Measurements from ENCODE around the gene IL1RAP. TPM values are rescaled to one million over a fixed set of nuclear protein-coding genes. Genes with fewer than 3 reads are reported as not detected.
"Not testable (repeated sequence)": the region's sequence is repeated elsewhere in the genome, so short reads cannot be mapped to it uniquely, and the experiment has no call there.

The IL1RAP gene
- 10 to 100 TPM in 1 of 4 donors, 1 to 10 TPM in 1, under 1 TPM in 2; 0.45 to 11.2 (median 1.1) TPM for polyA plus RNA-seq
- long read RNA-seq, donor 1 = 0 reads
- long read RNA-seq, donor 2, full-length matches to known transcripts = 2 of 2 reads
- long read RNA-seq, donor 2, partial matches to known transcripts = 0 of 2 reads
- long read RNA-seq, donor 2, other reads (novel, unspliced or antisense) = 0 of 2 reads
- long read RNA-seq, donor 3, partial matches to known transcripts = 0 of 1 reads
- long read RNA-seq, donor 3, other reads (novel, unspliced or antisense) = 0 of 1 reads
- long read RNA-seq, donor 4 = 0 reads
- long read RNA-seq, donor 5 = 0 reads
- long read RNA-seq, donor 6, full-length matches to known transcripts = 3 of 3 reads
- long read RNA-seq, donor 6, partial matches to known transcripts = 0 of 3 reads
- long read RNA-seq, donor 6, other reads (novel, unspliced or antisense) = 0 of 3 reads
- long read RNA-seq, donor 7 = 0 reads
- long read RNA-seq, donor 8 = 0 reads
- long read RNA-seq, donor 9, full-length matches to known transcripts = 1 of 1 reads
- long read RNA-seq, donor 9, partial matches to known transcripts = 0 of 1 reads
- long read RNA-seq, donor 9, other reads (novel, unspliced or antisense) = 0 of 1 reads
- long read RNA-seq, donor 10, full-length matches to known transcripts = 2 of 2 reads
- long read RNA-seq, donor 10, partial matches to known transcripts = 0 of 2 reads
- long read RNA-seq, donor 10, other reads (novel, unspliced or antisense) = 0 of 2 reads

- Histone ChIP-seq H3K4me1 (ENCODE audit: control insufficient read depth in 3 of 3, insufficient read depth in 2 of 3, low read depth in 1 of 3, low read length in 2 of 3) (peaks cover 0 to 11% (median 0%) of the 10 kb centered on the region in 3 donors), H3K4me3 (ENCODE audit: low read depth in 1 of 3, low read length in 3 of 3) (peak within 1 kb of the TSS; percentile 34 to 94 (median 67)), H3K36me3 (ENCODE audit: control insufficient read depth in 3 of 3, insufficient read depth in 2 of 3, low read depth in 1 of 3, low read length in 3 of 3) (no peaks in the 10 kb centered on the region), H3K27ac (ENCODE audit: low read depth in 1 of 3, low read length in 2 of 3) (peak within 1 kb of the TSS in 2 of 3 donors; percentile 58 to 83), H3K27me3 (ENCODE audit: control insufficient read depth in 3 of 3, insufficient read depth in 3 of 3, low read length in 3 of 3) (no peaks in the 10 kb centered on the region), H3K9me3 (ENCODE audit: control insufficient read depth in 2 of 2, insufficient read depth in 1 of 2, low read depth in 1 of 2, low read length in 1 of 2) (no peaks in the 10 kb centered on the region)
- FAIRE-seq (no peak), DNase-seq (peak; percentile 91 to 95)
- WGBS, 3 donors = 0 to 1% (median 0%) methylated on average over 67 to 76 of the region's 76 CpGs
These were observed at the start of gene IL1RAP for GRCh38 chr3:190513409-190514370. Gene IL1RAP (plus strand): TSS chr3:190514085. CDS start chr3:190564290, 50,205 bp downstream.

- H3K4me1 ChIP-seq (ENCODE audit: control insufficient read depth in 3 of 3, insufficient read depth in 2 of 3, low read depth in 1 of 3, low read length in 2 of 3) = no peaks in the 10 kb centered on the region
- no peak for FAIRE-seq
- H3K4me3 ChIP-seq (ENCODE audit: low read depth in 1 of 3, low read length in 3 of 3) = no peak overlapping the region
- no peaks in the 10 kb centered on the region for H3K27me3 ChIP-seq (ENCODE audit: control insufficient read depth in 3 of 3, insufficient read depth in 3 of 3, low read length in 3 of 3)
- H3K36me3 ChIP-seq (ENCODE audit: control insufficient read depth in 3 of 3, insufficient read depth in 2 of 3, low read depth in 1 of 3, low read length in 3 of 3) = no peaks in the 10 kb centered on the region
- DNase-seq = no peak
- peaks cover 0 to 5% of the 10 kb centered on the region in 2 donors for H3K9me3 ChIP-seq (ENCODE audit: control insufficient read depth in 2 of 2, insufficient read depth in 1 of 2, low read depth in 1 of 2, low read length in 1 of 2)
- no peak overlapping the region for H3K27ac ChIP-seq (ENCODE audit: low read depth in 1 of 3, low read length in 2 of 3)
These were observed 46.0 kb upstream of the IL1RAP start for GRCh38 chr3:190467922-190468321.

GRCh38 chr3:190473261-190473660, 40.6 kb upstream of the IL1RAP start:
- DNase-seq = not testable (repeated sequence)

GRCh38 chr3:190481779-190482178, 32.1 kb upstream of the IL1RAP start:
- no peaks in the 10 kb centered on the region for H3K36me3 ChIP-seq (ENCODE audit: control insufficient read depth in 3 of 3, insufficient read depth in 2 of 3, low read depth in 1 of 3, low read length in 3 of 3)
- H3K27ac ChIP-seq (ENCODE audit: low read depth in 1 of 3, low read length in 2 of 3) = no peak overlapping the region
- WGBS, 3 donors = 86 to 90% (median 88%) methylated on average over 2 of the region's 2 CpGs
- no peak for FAIRE-seq
- H3K27me3 ChIP-seq (ENCODE audit: control insufficient read depth in 3 of 3, insufficient read depth in 3 of 3, low read length in 3 of 3) = no peaks in the 10 kb centered on the region
- no peaks in the 10 kb centered on the region for H3K9me3 ChIP-seq (ENCODE audit: control insufficient read depth in 2 of 2, insufficient read depth in 1 of 2, low read depth in 1 of 2, low read length in 1 of 2)
- DNase-seq = no peak
- H3K4me3 ChIP-seq (ENCODE audit: low read depth in 1 of 3, low read length in 3 of 3) = no peak overlapping the region
- no peaks in the 10 kb centered on the region for H3K4me1 ChIP-seq (ENCODE audit: control insufficient read depth in 3 of 3, insufficient read depth in 2 of 3, low read depth in 1 of 3, low read length in 2 of 3)

More at GRCh38 chr3:190473261-190473660, 40.6 kb upstream of the IL1RAP start:
- H3K4me1 ChIP-seq (ENCODE audit: control insufficient read depth in 3 of 3, insufficient read depth in 2 of 3, low read depth in 1 of 3, low read length in 2 of 3); H3K27ac ChIP-seq (ENCODE audit: low read depth in 1 of 3, low read length in 2 of 3); H3K27me3 ChIP-seq (ENCODE audit: control insufficient read depth in 3 of 3, insufficient read depth in 3 of 3, low read length in 3 of 3); H3K9me3 ChIP-seq (ENCODE audit: control insufficient read depth in 2 of 2, insufficient read depth in 1 of 2, low read depth in 1 of 2, low read length in 1 of 2); H3K36me3 ChIP-seq (ENCODE audit: control insufficient read depth in 3 of 3, insufficient read depth in 2 of 3, low read depth in 1 of 3, low read length in 3 of 3); FAIRE-seq; H3K4me3 ChIP-seq (ENCODE audit: low read depth in 1 of 3, low read length in 3 of 3): not testable (repeated sequence)
- 97 to 99% (median 97%) methylated on average over 13 to 25 of the region's 25 CpGs for WGBS, 3 donors

GRCh38 chr3:190485830-190486532, 27.9 kb upstream of the IL1RAP start:
- H3K4me1 ChIP-seq (ENCODE audit: control insufficient read depth in 3 of 3, insufficient read depth in 2 of 3, low read depth in 1 of 3, low read length in 2 of 3) = no peaks in the 10 kb centered on the region
- H3K4me3 ChIP-seq (ENCODE audit: low read depth in 1 of 3, low read length in 3 of 3) = no peak overlapping the region
- H3K9me3 ChIP-seq (ENCODE audit: control insufficient read depth in 2 of 2, insufficient read depth in 1 of 2, low read depth in 1 of 2, low read length in 1 of 2) = no peaks in the 10 kb centered on the region
- H3K27me3 ChIP-seq (ENCODE audit: control insufficient read depth in 3 of 3, insufficient read depth in 3 of 3, low read length in 3 of 3) = peaks cover 0 to 2% (median 0%) of the 10 kb centered on the region in 3 donors
- 20 to 24% (median 21%) methylated on average over 6 of the region's 6 CpGs for WGBS, 3 donors
- DNase-seq = no peak
- no peak overlapping the region for H3K27ac ChIP-seq (ENCODE audit: low read depth in 1 of 3, low read length in 2 of 3)
- FAIRE-seq = no peak
- no peaks in the 10 kb centered on the region for H3K36me3 ChIP-seq (ENCODE audit: control insufficient read depth in 3 of 3, insufficient read depth in 2 of 3, low read depth in 1 of 3, low read length in 3 of 3)

- H3K4me1 ChIP-seq (ENCODE audit: control insufficient read depth in 3 of 3, insufficient read depth in 2 of 3, low read depth in 1 of 3, low read length in 2 of 3) = no peaks in the 10 kb centered on the region
- H3K27me3 ChIP-seq (ENCODE audit: control insufficient read depth in 3 of 3, insufficient read depth in 3 of 3, low read length in 3 of 3) = peaks cover 0 to 2% (median 0%) of the 10 kb centered on the region in 3 donors
- FAIRE-seq = no peak
- no peaks in the 10 kb centered on the region for H3K9me3 ChIP-seq (ENCODE audit: control insufficient read depth in 2 of 2, insufficient read depth in 1 of 2, low read depth in 1 of 2, low read length in 1 of 2)
- H3K27ac ChIP-seq (ENCODE audit: low read depth in 1 of 3, low read length in 2 of 3) = no peak overlapping the region
- 5 to 22% (median 20%) methylated on average over 1 of the region's 1 CpG for WGBS, 3 donors
- no peak overlapping the region for H3K4me3 ChIP-seq (ENCODE audit: low read depth in 1 of 3, low read length in 3 of 3)
- H3K36me3 ChIP-seq (ENCODE audit: control insufficient read depth in 3 of 3, insufficient read depth in 2 of 3, low read depth in 1 of 3, low read length in 3 of 3) = no peaks in the 10 kb centered on the region
- no peak for DNase-seq
These were observed 27.4 kb upstream of the IL1RAP start for GRCh38 chr3:190486533-190486864.

GRCh38 chr3:190486908-190487607, 26.8 kb upstream of the IL1RAP start:
- no peak overlapping the region for H3K27ac ChIP-seq (ENCODE audit: low read depth in 1 of 3, low read length in 2 of 3)

More at GRCh38 chr3:190486908-190487607, 26.8 kb upstream of the IL1RAP start:
- WGBS, 3 donors = 69 to 78% (median 72%) methylated on average over 4 of the region's 4 CpGs
- H3K36me3 ChIP-seq (ENCODE audit: control insufficient read depth in 3 of 3, insufficient read depth in 2 of 3, low read depth in 1 of 3, low read length in 3 of 3) = no peaks in the 10 kb centered on the region
- H3K4me3 ChIP-seq (ENCODE audit: low read depth in 1 of 3, low read length in 3 of 3) = no peak overlapping the region
- no peak for DNase-seq
- H3K4me1 ChIP-seq (ENCODE audit: control insufficient read depth in 3 of 3, insufficient read depth in 2 of 3, low read depth in 1 of 3, low read length in 2 of 3) = no peaks in the 10 kb centered on the region
- no peaks in the 10 kb centered on the region for H3K9me3 ChIP-seq (ENCODE audit: control insufficient read depth in 2 of 2, insufficient read depth in 1 of 2, low read depth in 1 of 2, low read length in 1 of 2)
- no peak for FAIRE-seq
- peaks cover 0 to 2% (median 0%) of the 10 kb centered on the region in 3 donors for H3K27me3 ChIP-seq (ENCODE audit: control insufficient read depth in 3 of 3, insufficient read depth in 3 of 3, low read length in 3 of 3)

Data from small intestine (tissue), 16 donors.